C4-2B (cell line): ENCODE results near the gene KLHL22.

Source experiments
- ZFX ChIP-seq: fragments of 450-650 bp; IDR thresholded peaks from 2 replicates; pipeline ENCODE4 v1.6.1; 2017
- TF ChIP-seq, protein P1 (sequence below): fragments of 450-650 bp; conservative IDR thresholded peaks from 2 replicates; pipeline ENCODE4 v1.5.1; 2017; ENCODE audit warnings: mild to moderate bottlenecking

DNA sequence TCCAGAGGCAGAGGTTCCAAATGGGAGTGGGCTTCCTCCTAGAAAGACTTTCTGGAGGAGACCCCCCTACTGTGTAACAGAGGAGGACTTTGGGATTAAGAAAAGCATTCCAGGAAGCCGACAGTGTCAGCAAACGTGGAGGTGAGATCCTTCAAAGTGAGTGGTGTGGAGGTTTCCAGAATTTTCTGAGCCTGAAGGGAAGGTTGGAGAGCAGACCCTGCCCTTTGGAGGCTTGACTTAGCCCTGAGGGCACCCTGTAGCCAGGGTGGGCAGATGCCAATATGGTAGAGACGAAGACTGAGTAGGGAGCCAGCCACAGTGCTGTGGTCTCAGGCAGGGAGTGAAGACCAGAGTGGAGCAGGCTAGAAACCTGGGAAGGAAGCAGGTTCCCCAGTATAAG, 1.8 kb upstream of the KLHL22 start:
- TF ChIP-seq, protein P1, sequence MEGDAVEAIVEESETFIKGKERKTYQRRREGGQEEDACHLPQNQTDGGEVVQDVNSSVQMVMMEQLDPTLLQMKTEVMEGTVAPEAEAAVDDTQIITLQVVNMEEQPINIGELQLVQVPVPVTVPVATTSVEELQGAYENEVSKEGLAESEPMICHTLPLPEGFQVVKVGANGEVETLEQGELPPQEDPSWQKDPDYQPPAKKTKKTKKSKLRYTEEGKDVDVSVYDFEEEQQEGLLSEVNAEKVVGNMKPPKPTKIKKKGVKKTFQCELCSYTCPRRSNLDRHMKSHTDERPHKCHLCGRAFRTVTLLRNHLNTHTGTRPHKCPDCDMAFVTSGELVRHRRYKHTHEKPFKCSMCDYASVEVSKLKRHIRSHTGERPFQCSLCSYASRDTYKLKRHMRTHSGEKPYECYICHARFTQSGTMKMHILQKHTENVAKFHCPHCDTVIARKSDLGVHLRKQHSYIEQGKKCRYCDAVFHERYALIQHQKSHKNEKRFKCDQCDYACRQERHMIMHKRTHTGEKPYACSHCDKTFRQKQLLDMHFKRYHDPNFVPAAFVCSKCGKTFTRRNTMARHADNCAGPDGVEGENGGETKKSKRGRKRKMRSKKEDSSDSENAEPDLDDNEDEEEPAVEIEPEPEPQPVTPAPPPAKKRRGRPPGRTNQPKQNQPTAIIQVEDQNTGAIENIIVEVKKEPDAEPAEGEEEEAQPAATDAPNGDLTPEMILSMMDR, result no peak
- TF ChIP-seq ZFX, result no peak
